Stimulated activated CD4-positive, alpha-beta T cell treated with anti-CD3 and anti-CD28 coated beads, Interleukin-4, amount 100 ng/mL, for 24 hours (primary cell): ENCODE results near the gene HES1.

Experiments
- DNase-seq: peaks from one replicate; pipeline ENCODE4 v3.0.0-alpha.2; 2020

The HES1 gene

GRCh38 chr3:194170793-194171192, 34.8 kb downstream of the HES1 start:
- no peak for DNase-seq

DNA sequence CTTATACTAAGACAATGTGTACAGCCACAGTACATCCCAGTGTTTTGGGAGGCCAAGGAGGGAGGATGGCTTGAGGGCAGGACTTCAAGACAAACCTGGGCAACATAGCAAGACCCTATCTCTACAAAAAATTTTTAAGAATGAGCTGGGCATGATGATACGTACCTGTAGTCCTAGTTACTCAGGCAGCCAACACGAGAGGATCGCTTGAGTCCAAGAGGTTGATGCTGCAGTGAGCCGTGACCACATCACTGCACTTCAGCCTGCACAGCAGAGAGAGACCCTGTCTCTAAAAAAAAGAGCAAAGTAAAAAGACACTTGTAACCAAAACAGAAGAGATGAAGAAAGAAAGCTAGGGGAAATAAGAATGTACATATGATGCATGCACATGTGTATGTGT, 38.5 kb downstream of the HES1 start:
- DNase-seq = no peak

DNA sequence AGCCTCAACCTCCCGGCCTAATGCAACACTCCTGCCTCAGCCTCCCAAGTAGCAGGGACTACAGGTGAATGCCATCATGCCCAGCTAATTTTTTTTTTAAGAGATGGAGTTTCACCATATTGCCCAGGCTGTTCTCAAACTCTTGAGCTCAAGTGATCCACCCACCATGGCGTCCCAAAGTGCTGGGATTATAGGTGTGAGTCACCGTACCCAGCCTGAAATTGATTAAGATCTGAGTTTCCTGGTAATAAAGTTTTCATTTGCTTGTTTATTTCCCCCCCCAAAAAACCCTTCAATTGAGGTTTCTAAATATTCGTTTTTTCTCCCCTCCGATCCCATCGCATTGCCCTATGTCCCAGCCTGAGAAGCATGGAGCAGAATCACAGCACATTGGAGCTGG, 39.0 kb downstream of the HES1 start:
- no peak for DNase-seq

- no peak for DNase-seq
Measured at GRCh38 chr3:194176274-194176991, 40.5 kb downstream of the HES1 start.

DNA sequence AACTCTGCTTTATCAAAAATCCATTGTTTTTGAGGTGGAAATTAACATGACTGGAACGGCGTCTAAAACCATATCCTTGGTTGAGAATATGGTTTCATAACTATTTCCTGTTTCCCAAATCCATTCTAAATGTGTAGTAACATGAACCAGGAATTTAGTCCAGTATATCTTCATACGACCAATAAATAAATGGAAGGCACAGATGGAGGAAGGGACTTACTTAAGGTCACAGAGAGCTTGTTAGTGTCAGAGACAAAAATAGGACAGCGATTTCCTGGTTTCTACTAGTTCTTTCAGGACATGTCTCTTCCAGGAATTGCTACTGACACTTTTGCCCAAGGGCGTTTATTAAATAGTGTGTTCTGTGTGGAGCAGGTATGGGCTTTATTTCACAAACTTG, 41.2 kb downstream of the HES1 start:
- no peak for DNase-seq

DNA sequence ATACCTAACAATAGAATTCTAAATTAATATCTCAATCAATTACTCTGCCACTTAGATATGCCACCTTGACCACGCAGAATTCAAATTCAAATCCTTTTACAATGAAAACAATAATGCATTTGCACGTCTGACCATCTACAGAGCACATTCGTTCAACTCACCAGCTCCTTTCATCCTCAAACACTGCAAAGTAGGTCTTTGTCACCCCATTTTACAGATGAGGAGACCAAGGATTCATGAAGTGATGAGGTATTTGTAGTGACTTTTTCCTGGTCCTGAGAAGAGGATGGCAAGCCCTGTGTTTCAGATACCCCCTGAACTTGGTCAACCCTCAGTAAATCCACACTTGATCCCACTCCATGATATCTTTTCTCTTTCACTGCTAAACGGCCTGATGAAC, 42.2 kb downstream of the HES1 start:
- DNase-seq = no peak

DNA sequence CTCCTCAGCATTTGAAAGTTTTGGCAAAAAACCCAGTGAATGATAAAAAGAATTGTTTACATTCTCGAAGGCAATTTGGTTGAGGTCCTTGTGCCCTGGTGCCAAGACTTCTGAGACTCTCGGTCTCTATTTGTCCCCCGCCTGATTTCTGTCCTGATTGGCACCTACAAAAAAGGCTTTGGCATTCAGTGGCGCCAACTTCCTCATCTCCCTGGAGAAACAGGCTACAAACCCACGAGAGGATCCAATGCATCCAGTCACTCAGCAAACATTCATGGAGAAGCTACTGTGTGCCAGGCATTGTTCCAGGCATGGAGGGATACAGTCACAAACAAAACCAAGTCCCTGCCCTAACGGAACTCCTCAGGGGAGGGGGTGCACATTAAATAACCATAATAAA, 42.7 kb downstream of the HES1 start:
- DNase-seq = no peak

DNA sequence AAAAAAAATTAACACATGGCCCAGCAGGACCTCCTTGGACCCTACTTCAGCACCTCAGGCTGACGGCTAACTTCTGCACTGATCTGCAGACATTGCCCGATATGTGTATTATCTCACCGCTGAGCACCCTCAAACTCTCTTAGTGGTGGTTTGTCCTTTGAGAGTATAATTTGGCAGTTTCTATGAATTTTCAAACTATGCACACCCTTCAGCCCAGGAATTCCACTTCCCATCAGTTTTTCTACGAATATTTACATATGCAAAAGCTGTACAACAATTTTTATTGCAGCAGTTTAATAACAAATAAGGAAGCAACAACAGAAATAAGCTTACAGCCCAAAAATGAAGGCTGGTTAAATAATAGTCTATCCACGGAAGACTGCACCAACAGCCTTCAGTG, 44.6 kb downstream of the HES1 start:
- DNase-seq = no peak

- no peak for DNase-seq
Measured at GRCh38 chr3:194181612-194182529, 45.9 kb downstream of the HES1 start.

GRCh38 chr3:194183271-194183670, 47.3 kb downstream of the HES1 start:
- DNase-seq = no peak

DNA sequence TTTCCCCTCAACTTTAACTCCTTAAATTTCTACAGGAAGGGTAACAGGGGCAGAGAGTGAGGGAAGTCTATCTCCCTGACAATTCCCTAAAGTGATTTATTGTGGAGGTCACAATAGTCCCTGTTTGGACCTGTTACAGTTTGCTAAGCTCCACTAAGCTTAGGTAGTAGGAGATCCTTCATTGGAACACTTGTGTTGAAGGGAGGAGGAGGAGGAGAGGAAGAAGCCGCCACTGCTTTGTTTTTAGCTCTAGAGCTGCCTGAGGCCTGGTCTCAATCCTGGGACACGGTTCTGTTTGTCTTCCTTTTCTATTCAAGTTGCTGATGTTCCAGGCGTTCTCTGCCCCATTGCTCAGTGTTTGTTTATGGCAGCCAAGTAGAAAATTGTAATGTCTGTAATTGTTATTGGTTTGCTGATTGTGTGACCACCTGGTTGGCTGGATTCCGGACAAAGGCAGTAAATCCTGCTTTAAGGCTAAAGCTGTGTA, 48.4 kb downstream of the HES1 start:
- no peak for DNase-seq

DNA sequence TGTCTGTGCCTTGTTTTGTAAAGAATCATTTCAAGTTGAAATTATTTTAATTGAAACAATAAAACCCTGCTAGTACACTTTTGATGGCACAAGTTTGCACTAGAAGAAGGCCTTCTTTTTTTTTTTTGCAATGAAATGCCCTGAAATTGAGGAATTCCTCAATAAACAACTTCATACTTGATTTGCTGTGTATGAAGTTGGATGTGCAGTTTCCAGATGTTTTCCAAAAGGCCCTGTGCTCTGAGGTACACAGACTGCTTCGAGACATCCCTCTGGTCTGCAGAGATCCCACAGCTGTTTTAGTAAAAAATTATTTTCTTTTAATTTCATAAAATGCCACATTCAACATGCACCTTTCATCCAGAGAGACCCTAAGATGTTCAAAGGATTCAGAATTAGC, 48.9 kb downstream of the HES1 start:
- no peak for DNase-seq

DNA sequence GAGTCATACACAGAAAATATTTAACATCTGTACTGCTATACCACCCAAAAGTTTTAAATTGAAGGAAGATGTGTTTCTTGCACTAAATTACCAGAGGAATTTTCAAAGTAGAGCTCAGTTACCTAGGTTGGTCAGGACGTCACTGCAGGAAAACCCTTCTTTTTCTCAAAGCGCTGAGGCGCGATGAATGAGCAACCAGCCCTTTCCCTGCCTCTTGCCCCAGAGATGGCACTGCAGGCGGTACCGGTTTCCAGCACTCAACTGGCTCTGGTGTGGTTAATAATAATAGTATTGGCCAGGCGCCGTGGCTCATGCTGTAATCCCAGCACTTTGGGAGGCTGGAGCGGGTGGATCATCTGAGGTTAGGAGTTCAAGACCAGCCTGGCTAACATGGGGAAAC, 49.3 kb downstream of the HES1 start:
- DNase-seq = no peak

- DNase-seq = no peak
Measured at GRCh38 chr3:194187233-194187944, 51.4 kb downstream of the HES1 start.
